Neural cell (in vitro differentiated cells): Measurements from ENCODE around the gene TRIM9.

ENCODE experiments used
- CTCF ChIP-seq: fragments of 450-650 bp; IDR thresholded peaks from 2 replicates; pipeline ENCODE4 v1.5.1; 2014; ENCODE audit warnings: antibody characterized with exemption, mild to moderate bottlenecking, moderate library complexity; ENCODE audit not compliant: poor library complexity, severe bottlenecking
- EP300 ChIP-seq: fragments of 450-650 bp; conservative IDR thresholded peaks from 2 replicates; pipeline ENCODE4 v1.6.1; 2014; ENCODE audit warnings: antibody characterized with exemption, mild to moderate bottlenecking, moderate library complexity; ENCODE audit not compliant: poor library complexity, severe bottlenecking
- EZH2 ChIP-seq: fragments of 200-600, 300-800 bp; shearing (Covaris generic), sonication (generic); IDR thresholded peaks from 2 replicates; pipeline ENCODE4 v1.6.1; 2014; ENCODE audit warnings: antibody characterized with exemption, low read length, borderline replicate concordance, mild to moderate bottlenecking; ENCODE audit not compliant: insufficient read depth, poor library complexity, severe bottlenecking
- MXI1 ChIP-seq: fragments of 450-650 bp; conservative IDR thresholded peaks from 2 replicates; pipeline ENCODE4 v1.6.1; 2014; ENCODE audit warnings: antibody characterized with exemption, mild to moderate bottlenecking; ENCODE audit not compliant: poor library complexity, severe bottlenecking
- POLR2AphosphoS5 ChIP-seq: IDR thresholded peaks from 2 replicates; pipeline ENCODE4 v1.6.1; 2012
- REST ChIP-seq: IDR thresholded peaks from 2 replicates; pipeline ENCODE4 v1.6.1; 2012; ENCODE audit warnings: borderline replicate concordance
- SMC3 ChIP-seq: fragments of 450-650 bp; conservative IDR thresholded peaks from 2 replicates; pipeline ENCODE4 v1.6.1; 2014; ENCODE audit warnings: antibody characterized with exemption, mild to moderate bottlenecking, moderate library complexity; ENCODE audit not compliant: poor library complexity
- TAF1 ChIP-seq: IDR thresholded peaks from 2 replicates; pipeline ENCODE4 v1.6.1; 2012; ENCODE audit warnings: low read depth

DNA sequence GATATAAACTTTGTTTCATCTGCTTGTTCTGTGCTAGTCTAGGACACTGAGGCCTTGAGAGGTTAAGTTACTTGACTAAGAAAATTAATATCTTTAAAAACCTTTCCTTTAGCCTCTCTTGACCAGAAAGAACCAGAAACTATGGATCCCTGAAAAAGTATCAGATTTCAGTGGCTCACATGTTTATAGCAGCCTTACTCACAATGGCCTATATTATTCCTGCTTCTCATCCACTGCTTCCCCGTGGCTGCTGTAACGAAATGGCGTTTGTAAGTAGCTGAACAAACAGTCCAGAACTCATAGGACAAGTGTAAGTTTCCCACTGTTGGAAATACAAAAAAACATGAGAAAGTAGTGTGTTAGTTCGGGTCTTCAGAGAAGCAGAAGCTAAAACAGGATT lies 147.5 kb downstream of the TRIM9 start:
- no peak for TF ChIP-seq CTCF
- no peak for TF ChIP-seq TAF1
- TF ChIP-seq EZH2: no peak
- TF ChIP-seq REST: no peak
- TF ChIP-seq MXI1: no peak
- TF ChIP-seq EP300: no peak
- TF ChIP-seq POLR2AphosphoS5: no peak
- no peak for TF ChIP-seq SMC3
